Measurements from ENCODE around the gene MAZ. TPM values are rescaled to one million over a fixed set of nuclear protein-coding genes. Genes with fewer than 3 reads are reported as not detected.
"Not testable (repeated sequence)": the region's sequence is repeated elsewhere in the genome, so short reads cannot be mapped to it uniquely, and the experiment has no call there.

Gene MAZ
- total and polyA plus RNA-seq, 2 of the 13 experiments (the other 11 are each of a cell fraction or from before 2014, with no cell fraction given), result 203 to 277 TPM

DNA sequence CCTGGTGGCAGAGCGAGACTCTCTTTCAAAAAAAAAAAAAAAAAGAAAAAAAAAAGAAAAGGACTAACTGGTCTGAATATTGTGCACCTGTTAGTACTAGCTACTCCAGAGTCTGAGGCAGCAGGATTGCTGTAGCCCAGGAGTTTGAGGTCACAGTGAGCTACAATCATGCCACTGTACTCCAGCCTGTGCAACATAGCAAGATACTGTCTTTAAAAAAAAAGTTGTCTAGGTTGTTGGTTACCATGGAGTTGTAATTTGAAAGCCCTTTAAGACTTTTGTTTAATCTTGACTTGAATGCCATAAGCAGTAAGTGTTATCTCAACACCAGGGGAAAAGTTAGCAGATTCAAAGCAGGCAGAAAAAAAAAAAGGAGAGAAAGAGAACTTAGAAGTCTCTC lies 49.7 kb upstream of the MAZ start:
- WGBS (ENCODE audit: low lambda C conversion rate), result 32% methylated on average over 1 of the region's 1 CpG
- no peak overlapping the region for H3K4me2 ChIP-seq (ENCODE audit: low read depth, low read length)
- DNase-seq (ENCODE audit: low spot score) (no peak), ATAC-seq (no peak), FAIRE-seq (no peak)
- no peak overlapping the region for H3K9ac ChIP-seq (ENCODE audit: insufficient read depth, low read depth, low read length)
- H3K36me3 ChIP-seq (replicated peaks in 1 of 2; ENCODE audit: control insufficient read depth in 1 of 2, insufficient read depth in 2 of 2, low read length in 2 of 2), result no peaks in the 10 kb centered on the region
- H2AFZ ChIP-seq (ENCODE audit: low read length), result no peak overlapping the region
- no peak overlapping the region for H3K27ac ChIP-seq (ENCODE audit: extremely low read length, insufficient read depth, low read length)
- intact Hi-C loops (cut with micrococcal nuclease; ENCODE audit: unreplicated experiment) (no loop called here), in situ Hi-C loops (cut with HindIII; ENCODE audit: extremely low pct_ligation_motif_present, low pct_unique_long_range_greater_than_20kb) (no loop called here)
- CTCF ChIA-PET (ENCODE audit: low intra/inter-chr PET ratio, low total read pairs), result no interaction called here
- TF ChIP-seq ZNF350 (CRISPR knock-in tag; IDR thresholded peaks at IDR 0.05; ENCODE audit: borderline replicate concordance, low read depth) (no peak), ELF1 (CRISPR knock-in tag; IDR thresholded peaks at IDR 0.05) (no peak), ZNF230 (CRISPR knock-in tag; IDR thresholded peaks at IDR 0.05) (no peak), MAX (IDR thresholded peaks at IDR 0.05) (no peak)
- TF ChIP-seq, protein P1, sequence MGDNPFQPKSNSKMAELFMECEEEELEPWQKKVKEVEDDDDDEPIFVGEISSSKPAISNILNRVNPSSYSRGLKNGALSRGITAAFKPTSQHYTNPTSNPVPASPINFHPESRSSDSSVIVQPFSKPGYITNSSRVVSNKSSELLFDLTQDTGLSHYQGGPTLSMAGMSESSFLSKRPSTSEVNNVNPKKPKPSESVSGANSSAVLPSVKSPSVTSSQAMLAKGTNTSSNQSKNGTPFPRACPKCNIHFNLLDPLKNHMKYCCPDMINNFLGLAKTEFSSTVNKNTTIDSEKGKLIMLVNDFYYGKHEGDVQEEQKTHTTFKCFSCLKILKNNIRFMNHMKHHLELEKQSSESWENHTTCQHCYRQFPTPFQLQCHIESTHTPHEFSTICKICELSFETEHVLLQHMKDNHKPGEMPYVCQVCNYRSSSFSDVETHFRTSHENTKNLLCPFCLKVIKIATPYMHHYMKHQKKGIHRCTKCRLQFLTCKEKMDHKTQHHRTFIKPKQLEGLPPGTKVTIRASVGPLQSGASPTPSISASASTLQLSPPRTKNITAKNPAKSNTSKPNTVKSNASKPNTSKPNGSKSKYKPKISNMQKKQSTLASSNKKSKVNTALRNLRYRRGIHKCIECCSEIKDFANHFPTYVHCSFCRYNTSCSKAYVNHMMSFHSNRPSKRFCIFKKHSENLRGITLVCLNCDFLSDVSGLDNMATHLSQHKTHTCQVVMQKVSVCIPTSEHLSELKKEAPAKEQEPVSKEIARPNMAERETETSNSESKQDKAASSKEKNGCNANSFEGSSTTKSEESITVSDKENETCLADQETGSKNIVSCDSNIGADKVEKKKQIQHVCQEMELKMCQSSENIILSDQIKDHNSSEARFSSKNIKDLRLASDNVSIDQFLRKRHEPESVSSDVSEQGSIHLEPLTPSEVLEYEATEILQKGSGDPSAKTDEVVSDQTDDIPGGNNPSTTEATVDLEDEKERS (CRISPR knock-in tag; IDR thresholded peaks at IDR 0.05), result no peak
- peaks cover 67% of the 10 kb centered on the region for H3K4me1 ChIP-seq (ENCODE audit: insufficient read depth, low read length)
- no peaks in the 10 kb centered on the region for H3K79me2 ChIP-seq (ENCODE audit: insufficient read depth, low read length)
- no peaks in the 10 kb centered on the region for H4K20me1 ChIP-seq (ENCODE audit: insufficient read depth, low read length)
- no TSS peak for BruUV-seq (replicated peaks)
- no peaks in the 10 kb centered on the region for H3K27me3 ChIP-seq (ENCODE audit: control insufficient read depth in 1 of 2, insufficient read depth in 2 of 2, low read length in 2 of 2)
- no peak overlapping the region for H3K4me3 ChIP-seq (replicated peaks in 1 of 3; ENCODE audit: insufficient read depth in 1 of 3, low read depth in 2 of 3, low read length in 3 of 3)
- POLR2A ChIA-PET, result interaction anchor here (1.1 kb wide), 1 partner anchor 60 kb away, joined by 6 read pairs; the partner anchor contains the start of gene PAGR1
- H3K9me3 ChIP-seq (ENCODE audit: low read length), result no peaks in the 10 kb centered on the region

DNA sequence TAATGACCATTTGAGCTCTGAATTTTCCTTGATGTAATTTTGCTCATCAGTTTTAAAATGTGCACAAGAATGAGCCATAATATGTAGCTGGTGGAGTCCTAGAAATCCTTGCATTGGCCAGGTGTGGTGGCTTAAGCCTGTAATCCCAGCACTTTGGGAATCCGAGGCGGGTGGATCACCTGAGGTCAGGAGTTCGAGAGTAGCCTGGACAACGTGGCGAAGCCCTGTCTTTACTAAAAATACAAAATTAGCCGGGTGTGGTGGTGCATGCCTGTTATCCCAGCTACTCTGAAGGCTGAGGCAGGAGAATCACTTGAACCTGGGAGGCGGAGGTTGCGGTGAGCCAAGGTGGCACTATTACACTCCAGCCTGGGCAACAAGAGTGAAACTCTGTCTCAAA lies 49.2 kb upstream of the MAZ start:
- WGBS (ENCODE audit: low lambda C conversion rate), result 50% methylated on average over 8 of the region's 8 CpGs
- H3K9me3 ChIP-seq (ENCODE audit: low read length); CTCF ChIA-PET (ENCODE audit: low intra/inter-chr PET ratio, low total read pairs); H3K36me3 ChIP-seq (replicated peaks in 1 of 2; ENCODE audit: control insufficient read depth in 1 of 2, insufficient read depth in 2 of 2, low read length in 2 of 2); DNase-seq (ENCODE audit: low spot score); H3K79me2 ChIP-seq (ENCODE audit: insufficient read depth, low read length); BruUV-seq (replicated peaks); H2AFZ ChIP-seq (ENCODE audit: low read length); intact Hi-C loops (cut with micrococcal nuclease; ENCODE audit: unreplicated experiment); FAIRE-seq; H3K4me3 ChIP-seq (replicated peaks in 1 of 3; ENCODE audit: insufficient read depth in 1 of 3, low read depth in 2 of 3, low read length in 3 of 3); H4K20me1 ChIP-seq (ENCODE audit: insufficient read depth, low read length); in situ Hi-C loops (cut with HindIII; ENCODE audit: extremely low pct_ligation_motif_present, low pct_unique_long_range_greater_than_20kb); H3K9ac ChIP-seq (ENCODE audit: insufficient read depth, low read depth, low read length); ATAC-seq; H3K4me2 ChIP-seq (ENCODE audit: low read depth, low read length); H3K27ac ChIP-seq (ENCODE audit: extremely low read length, insufficient read depth, low read length); H3K27me3 ChIP-seq (ENCODE audit: control insufficient read depth in 1 of 2, insufficient read depth in 2 of 2, low read length in 2 of 2): not testable (repeated sequence)
- H3K4me1 ChIP-seq (ENCODE audit: insufficient read depth, low read length), result peaks cover 71% of the 10 kb centered on the region
- POLR2A ChIA-PET, result interaction anchor here (1.1 to 1.7 kb wide), 2 partner anchors 33 to 59 kb away, joined by 6 to 10 read pairs; partner anchors contain the start of genes KIF22 and PAGR1

Measured in HepG2 (cell line).